Dedifferentiated amniotic fluid mesenchymal stem cell (primary cell): ENCODE results near the gene DIS3L2.
"Not testable (repeated sequence)": the region's sequence is repeated elsewhere in the genome, so short reads cannot be mapped to it uniquely, and the experiment has no call there.

Experiments
- DNase-seq: peaks from one replicate; pipeline ENCODE4 v3.0.0-alpha.2; 2016; ENCODE audit errors: extremely low spot score

The DIS3L2 gene

GRCh38 chr2:232368311-232368731 lies 406.8 kb downstream of the DIS3L2 start:
- DNase-seq, result no peak

DNA sequence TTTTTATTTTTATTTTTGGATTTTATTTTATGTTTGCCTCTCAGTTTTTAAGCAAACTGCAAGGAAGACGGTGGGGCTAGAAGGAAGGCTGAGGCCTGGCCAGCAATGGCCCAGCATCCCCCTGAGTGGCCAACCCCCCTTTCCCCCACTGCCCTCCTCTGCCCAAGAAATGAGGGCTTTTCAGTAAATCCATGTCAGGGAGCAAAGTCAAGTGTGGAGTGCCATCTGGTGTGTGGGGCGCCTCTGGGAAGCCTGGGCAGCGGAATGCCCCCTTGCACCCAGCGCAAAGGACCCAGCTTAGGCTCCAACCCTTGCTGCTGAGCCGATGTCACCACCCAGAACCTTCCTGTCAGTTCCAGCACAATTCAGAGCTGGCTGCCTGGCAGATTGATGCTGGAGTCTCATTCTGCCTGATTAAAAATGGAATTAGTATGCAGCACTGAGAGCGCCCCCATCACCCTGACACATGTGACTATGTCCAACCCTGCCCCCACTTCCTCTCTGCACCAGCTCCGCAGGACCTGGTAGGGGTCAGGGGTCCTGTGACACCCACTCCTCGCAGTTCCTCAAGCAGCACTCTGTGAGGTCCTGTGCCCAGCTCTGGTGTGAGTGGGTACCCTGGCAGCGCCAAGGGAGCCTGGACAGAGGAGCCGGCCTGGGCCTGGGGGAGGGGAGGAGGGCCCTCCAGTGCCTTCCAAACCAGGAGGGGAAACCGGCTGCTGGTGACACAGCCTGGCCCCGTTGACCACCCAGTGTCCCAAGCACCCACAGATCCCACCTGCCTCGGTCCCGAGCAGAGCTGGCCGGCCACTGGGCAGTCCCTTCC lies 407.8 kb downstream of the DIS3L2 start:
- no peak for DNase-seq

DNA sequence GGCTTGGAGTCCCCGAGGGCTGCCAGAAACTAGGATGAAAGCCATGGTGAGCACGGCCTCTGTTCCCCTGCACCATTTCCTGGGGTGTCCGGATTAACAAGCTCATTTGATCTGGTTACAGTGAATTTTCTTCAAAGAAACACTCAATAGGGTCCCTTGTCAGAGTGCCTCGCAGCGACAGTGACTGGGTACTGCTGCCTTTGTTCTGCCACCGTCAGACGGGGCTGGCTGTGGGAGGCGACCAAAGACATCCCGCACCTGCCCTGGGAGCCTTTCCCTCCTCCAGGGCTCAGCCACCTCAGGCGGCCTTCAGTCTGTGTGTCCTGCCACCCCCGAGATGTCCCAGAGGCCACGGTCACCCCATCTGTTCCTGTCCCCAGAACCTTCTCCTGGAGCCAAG lies 408.5 kb downstream of the DIS3L2 start:
- not testable (repeated sequence) for DNase-seq

DNA sequence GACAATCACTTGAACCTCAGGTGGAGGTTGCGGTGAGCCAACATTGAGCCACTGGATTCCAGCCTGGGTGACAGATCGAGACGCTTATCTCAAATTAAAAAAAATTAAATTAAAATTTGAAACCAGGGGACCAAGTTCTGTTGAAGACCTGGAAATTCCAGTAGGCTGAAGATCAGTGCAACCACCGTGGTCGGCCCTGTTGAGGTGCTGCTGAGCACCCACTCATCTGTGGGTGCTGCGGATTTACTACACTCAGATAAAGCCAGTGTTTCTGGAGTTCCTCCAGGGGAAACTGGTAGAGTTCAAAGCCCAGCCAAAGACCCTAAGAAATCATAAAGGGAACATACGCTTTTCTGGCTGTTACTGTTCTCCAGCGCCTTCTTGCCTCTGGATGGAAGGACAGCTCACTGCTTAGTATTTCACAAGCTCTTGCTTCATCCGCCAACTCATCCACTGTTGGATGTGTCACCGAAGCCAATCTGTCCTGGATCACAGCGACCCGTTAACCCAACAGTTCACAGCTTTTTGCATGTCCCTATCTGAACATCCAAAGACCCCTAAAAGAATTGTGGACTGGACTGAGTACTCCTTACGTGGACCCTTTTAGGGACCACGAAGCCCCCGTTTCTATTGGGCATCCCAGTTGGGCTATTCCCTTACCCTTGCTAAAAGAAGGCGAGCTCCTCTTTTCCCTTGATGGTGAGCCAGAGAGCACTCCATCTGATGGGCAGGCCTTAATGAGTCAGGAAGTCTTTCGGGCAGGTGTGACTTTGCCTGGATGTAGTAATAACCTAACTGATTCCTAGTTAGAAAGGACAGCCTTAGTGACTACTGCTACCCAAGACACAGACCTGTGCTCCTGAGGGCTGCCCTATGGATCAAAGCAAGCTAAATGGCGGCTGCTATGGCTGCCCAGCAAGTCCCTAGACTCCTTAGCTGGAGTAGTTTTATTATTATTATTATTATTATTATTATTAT lies 411.0 kb downstream of the DIS3L2 start:
- DNase-seq, result no peak

GRCh38 chr2:232374356-232374755 lies 412.8 kb downstream of the DIS3L2 start:
- no peak for DNase-seq

DNA sequence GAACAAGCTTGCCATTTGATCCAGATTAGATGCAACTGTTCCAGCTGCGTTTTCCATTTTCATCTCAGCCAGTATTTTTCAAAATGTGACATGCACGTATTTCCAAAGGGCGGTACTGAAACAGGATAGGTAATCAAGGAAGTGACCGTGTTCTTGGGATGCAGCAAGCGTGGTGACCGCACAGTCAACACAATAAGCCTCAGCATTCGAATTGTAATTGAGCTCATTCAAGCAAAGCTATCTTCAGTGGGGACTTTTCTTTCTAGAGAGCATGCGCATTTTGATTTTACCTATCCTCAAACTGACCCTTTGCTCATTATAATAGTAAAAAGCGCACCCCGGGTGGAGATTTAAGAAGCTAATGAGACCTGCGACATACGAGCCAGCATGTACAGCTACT lies 413.7 kb downstream of the DIS3L2 start:
- DNase-seq, result no peak

DNA sequence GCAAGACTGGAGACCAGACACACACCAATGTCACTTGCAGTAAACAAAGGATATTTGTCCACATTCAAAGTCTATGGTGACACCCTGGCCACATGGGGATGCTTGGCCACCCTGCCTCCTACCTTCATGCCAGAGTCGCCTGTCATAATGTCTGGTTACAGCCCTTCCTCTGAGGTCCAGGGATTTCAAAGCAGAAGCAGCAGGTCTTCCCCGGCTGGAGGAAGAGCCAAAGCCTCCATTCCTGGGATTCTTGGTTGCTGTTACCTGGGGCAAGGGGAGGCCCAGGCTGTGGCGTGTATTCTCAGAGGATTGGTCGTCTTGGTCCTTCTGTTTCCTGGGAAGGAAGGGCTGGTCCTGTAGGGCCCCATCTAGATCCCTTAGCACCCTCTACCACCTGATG lies 414.7 kb downstream of the DIS3L2 start:
- no peak for DNase-seq

GRCh38 chr2:232376713-232377112 lies 415.2 kb downstream of the DIS3L2 start:
- DNase-seq, result no peak

- DNase-seq, result no peak
Measured at GRCh38 chr2:232377319-232377718, 415.8 kb downstream of the DIS3L2 start.

- DNase-seq, result no peak
Measured at GRCh38 chr2:232377841-232378734, 416.6 kb downstream of the DIS3L2 start.

DNA sequence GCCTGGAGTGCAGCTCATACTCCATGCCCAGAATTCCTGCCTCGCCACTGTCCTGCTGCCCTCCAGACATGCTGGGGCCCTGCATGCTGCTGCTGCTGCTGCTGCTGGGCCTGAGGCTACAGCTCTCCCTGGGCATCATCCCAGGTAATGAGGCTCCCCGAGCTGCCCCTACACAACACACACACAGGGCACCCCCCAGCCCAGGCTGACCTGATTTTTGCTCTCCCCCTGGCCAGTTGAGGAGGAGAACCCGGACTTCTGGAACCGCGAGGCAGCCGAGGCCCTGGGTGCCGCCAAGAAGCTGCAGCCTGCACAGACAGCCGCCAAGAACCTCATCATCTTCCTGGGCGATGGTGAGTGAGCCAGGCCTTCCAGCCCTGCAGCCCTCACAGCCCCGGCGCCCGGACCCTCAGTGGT lies 417.2 kb downstream of the DIS3L2 start, which contains the start of gene ALPP:
Gene ALPP (plus strand): TSS at position 17 of the 417 bp plus-strand sequence. CDS start 52 bp downstream, at position 69.
- DNase-seq, result not testable (repeated sequence)

DNA sequence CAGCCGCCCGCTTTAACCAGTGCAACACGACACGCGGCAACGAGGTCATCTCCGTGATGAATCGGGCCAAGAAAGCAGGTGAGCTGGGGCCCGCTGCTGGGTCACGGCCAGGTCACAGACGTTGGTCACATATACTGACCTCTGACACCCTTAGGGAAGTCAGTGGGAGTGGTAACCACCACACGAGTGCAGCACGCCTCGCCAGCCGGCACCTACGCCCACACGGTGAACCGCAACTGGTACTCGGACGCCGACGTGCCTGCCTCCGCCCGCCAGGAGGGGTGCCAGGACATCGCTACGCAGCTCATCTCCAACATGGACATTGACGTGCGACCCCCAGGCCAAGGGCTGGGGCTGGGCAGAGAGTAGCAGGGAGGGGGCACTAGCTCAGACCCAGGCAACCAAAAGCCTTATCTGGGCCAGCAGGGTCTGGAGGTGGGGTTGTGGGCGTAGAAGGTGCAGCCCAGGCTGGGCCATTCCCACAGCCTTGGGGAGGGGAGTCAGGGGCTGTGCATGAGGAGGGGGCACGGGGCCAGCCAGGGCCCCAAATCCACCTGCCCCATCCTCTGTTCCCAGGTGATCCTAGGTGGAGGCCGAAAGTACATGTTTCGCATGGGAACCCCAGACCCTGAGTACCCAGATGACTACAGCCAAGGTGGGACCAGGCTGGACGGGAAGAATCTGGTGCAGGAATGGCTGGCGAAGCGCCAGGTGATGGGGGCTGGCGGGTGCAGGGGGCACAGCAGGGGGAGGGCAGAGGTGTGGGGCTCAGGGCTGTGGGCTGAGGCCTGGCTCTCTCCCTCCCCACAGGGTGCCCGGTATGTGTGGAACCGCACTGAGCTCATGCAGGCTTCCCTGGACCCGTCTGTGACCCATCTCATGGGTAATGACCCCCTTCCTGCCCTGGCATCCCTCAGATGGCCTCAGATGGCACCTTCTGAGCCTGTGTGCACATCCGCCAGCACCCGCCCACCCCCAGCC lies 418.4 kb downstream of the DIS3L2 start:
- DNase-seq, result not testable (repeated sequence)

GRCh38 chr2:232381204-232382031 lies 419.9 kb downstream of the DIS3L2 start:
- DNase-seq, result not testable (repeated sequence)

DNA sequence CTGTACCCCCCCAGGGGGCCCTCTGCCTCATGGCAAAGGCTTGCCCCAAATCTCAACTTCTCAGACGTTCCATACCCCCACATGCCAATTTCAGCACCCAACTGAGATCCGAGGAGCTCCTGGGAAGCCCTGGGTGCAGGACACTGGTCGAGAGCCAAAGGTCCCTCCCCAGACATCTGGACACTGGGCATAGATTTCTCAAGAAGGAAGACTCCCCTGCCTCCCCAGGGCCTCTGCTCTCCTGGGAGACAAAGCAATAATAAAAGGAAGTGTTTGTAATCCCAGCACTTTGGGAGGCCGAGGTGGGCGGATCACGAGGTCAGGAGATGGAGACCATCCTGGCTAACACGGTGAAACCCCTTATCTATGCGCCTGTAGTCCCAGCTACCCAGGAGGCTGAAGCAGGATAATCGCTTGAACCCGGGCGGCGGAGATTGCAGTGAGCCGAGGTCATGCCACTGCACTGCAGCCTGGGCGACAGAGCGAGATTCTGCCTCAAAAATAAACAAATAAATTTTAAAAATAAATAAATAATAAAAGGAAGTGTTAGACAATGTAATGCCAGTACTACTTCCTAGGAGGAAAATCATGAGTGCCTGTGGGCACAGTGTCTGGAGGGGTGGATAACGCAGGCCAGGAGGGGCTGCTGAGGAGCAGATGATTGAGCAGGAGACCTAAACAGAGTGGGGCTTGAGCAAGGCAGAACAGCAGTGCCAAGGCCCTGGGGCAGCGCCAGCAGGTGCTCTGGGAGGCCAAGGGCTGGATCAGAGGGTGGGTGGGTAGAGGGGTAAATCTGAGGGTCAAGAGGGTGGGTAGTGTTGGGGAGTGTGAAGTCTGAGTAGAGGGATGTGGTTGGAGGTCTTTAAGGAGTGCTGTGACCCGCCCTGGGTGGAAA lies 421.1 kb downstream of the DIS3L2 start:
- DNase-seq, result no peak

DNA sequence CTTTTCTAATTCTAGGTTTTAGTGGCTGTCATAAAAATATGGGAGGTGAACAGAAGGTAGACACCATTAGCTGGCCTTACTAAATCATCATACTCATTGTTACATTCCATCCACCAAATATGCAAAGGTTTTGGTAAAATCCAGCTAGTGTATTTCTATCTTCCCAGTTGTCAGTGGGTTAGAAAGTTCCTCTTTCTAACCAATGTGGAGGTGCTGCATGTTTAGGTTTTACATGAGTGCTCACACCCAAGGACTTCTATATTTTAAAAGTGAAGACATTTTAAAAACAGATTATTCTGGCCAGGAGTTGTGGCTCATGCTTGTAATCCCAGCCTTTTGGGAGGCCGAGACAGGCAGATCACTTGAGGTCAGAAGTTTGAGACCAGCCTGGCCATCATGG lies 423.0 kb downstream of the DIS3L2 start:
- DNase-seq, result no peak

- not testable (repeated sequence) for DNase-seq
Measured at GRCh38 chr2:232385058-232385457, 423.5 kb downstream of the DIS3L2 start.

- peak; percentile 31 for DNase-seq
Measured at GRCh38 chr2:232385660-232386489, 424.4 kb downstream of the DIS3L2 start.

GRCh38 chr2:232386490-232386739 lies 424.9 kb downstream of the DIS3L2 start:
- no peak for DNase-seq
